ENCODE measurements around the gene VWA8. TPM values are rescaled to one million over a fixed set of nuclear protein-coding genes. Genes with fewer than 3 reads are reported as not detected.

Gene VWA8
- total and polyA plus RNA-seq, 2 of the 8 experiments (the other 6 are each of a cell fraction or from before 2014, with no cell fraction given): 5.9 to 19.6 TPM

DNA sequence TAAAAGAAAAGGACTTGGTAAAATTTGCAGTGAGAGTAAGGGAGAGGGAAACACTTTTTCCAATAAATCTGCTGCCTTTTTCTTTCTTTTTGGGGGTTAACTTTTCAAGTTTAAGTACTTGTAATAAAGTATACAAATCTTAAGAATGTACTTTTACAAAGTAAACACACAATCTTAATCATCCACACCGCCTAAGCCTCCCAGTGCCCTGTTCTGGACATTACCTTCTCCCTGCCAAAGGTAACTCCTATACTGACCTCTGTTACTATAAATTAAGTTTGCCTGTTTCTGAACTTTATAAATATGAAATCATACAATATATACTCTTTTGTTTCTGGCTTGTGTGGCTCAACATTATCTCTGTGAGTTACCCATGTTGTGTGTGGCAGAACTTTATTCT is 365.6 kb downstream of the VWA8 start (continued):
- TF ChIP-seq, protein P1, sequence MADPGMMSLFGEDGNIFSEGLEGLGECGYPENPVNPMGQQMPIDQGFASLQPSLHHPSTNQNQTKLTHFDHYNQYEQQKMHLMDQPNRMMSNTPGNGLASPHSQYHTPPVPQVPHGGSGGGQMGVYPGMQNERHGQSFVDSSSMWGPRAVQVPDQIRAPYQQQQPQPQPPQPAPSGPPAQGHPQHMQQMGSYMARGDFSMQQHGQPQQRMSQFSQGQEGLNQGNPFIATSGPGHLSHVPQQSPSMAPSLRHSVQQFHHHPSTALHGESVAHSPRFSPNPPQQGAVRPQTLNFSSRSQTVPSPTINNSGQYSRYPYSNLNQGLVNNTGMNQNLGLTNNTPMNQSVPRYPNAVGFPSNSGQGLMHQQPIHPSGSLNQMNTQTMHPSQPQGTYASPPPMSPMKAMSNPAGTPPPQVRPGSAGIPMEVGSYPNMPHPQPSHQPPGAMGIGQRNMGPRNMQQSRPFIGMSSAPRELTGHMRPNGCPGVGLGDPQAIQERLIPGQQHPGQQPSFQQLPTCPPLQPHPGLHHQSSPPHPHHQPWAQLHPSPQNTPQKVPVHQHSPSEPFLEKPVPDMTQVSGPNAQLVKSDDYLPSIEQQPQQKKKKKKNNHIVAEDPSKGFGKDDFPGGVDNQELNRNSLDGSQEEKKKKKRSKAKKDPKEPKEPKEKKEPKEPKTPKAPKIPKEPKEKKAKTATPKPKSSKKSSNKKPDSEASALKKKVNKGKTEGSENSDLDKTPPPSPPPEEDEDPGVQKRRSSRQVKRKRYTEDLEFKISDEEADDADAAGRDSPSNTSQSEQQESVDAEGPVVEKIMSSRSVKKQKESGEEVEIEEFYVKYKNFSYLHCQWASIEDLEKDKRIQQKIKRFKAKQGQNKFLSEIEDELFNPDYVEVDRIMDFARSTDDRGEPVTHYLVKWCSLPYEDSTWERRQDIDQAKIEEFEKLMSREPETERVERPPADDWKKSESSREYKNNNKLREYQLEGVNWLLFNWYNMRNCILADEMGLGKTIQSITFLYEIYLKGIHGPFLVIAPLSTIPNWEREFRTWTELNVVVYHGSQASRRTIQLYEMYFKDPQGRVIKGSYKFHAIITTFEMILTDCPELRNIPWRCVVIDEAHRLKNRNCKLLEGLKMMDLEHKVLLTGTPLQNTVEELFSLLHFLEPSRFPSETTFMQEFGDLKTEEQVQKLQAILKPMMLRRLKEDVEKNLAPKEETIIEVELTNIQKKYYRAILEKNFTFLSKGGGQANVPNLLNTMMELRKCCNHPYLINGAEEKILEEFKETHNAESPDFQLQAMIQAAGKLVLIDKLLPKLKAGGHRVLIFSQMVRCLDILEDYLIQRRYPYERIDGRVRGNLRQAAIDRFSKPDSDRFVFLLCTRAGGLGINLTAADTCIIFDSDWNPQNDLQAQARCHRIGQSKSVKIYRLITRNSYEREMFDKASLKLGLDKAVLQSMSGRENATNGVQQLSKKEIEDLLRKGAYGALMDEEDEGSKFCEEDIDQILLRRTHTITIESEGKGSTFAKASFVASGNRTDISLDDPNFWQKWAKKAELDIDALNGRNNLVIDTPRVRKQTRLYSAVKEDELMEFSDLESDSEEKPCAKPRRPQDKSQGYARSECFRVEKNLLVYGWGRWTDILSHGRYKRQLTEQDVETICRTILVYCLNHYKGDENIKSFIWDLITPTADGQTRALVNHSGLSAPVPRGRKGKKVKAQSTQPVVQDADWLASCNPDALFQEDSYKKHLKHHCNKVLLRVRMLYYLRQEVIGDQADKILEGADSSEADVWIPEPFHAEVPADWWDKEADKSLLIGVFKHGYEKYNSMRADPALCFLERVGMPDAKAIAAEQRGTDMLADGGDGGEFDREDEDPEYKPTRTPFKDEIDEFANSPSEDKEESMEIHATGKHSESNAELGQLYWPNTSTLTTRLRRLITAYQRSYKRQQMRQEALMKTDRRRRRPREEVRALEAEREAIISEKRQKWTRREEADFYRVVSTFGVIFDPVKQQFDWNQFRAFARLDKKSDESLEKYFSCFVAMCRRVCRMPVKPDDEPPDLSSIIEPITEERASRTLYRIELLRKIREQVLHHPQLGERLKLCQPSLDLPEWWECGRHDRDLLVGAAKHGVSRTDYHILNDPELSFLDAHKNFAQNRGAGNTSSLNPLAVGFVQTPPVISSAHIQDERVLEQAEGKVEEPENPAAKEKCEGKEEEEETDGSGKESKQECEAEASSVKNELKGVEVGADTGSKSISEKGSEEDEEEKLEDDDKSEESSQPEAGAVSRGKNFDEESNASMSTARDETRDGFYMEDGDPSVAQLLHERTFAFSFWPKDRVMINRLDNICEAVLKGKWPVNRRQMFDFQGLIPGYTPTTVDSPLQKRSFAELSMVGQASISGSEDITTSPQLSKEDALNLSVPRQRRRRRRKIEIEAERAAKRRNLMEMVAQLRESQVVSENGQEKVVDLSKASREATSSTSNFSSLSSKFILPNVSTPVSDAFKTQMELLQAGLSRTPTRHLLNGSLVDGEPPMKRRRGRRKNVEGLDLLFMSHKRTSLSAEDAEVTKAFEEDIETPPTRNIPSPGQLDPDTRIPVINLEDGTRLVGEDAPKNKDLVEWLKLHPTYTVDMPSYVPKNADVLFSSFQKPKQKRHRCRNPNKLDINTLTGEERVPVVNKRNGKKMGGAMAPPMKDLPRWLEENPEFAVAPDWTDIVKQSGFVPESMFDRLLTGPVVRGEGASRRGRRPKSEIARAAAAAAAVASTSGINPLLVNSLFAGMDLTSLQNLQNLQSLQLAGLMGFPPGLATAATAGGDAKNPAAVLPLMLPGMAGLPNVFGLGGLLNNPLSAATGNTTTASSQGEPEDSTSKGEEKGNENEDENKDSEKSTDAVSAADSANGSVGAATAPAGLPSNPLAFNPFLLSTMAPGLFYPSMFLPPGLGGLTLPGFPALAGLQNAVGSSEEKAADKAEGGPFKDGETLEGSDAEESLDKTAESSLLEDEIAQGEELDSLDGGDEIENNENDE (IDR thresholded peaks at IDR 0.05; ENCODE audit: insufficient replicate concordance, low read length): no peak
- no peak for TF ChIP-seq SIN3A (conservative IDR thresholded peaks at IDR 0.05 in 1 of 2, IDR thresholded peaks at IDR 0.05 in 1 of 2; ENCODE audit: low read depth in 1 of 2, low read length in 2 of 2)
